ENCODE data around the gene OLIG2.

The OLIG2 gene

GRCh38 chr21:33011462-33011861 is 14.3 kb upstream of the OLIG2 start:
- H3K27ac ChIP-seq, result no peak overlapping the region
- TF ChIP-seq CTCF (conservative IDR thresholded peaks at IDR 0.05) (no peak), ZFX (IDR thresholded peaks at IDR 0.05) (no peak)

DNA sequence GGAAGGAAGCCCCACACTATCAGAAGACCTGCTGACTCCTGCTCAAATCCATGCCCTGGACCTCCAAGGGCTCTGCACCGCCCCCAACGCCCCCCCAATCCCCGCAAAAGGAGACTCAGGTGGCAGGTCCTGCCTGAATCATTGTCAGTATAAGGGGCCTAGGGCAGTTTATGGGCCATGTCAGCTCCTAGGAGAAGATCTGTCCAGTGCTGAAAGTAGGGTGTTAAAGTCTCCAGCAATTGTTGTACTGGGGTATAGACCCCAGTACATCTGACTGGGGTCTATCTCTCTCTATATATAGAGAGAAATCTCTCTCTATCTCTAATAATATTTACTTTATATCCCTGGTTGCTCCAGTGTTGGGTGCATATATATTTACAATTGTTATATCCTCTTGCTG is 12.1 kb upstream of the OLIG2 start:
- TF ChIP-seq ZFX (IDR thresholded peaks at IDR 0.05) (no peak), CTCF (conservative IDR thresholded peaks at IDR 0.05) (no peak)
- no peak overlapping the region for H3K27ac ChIP-seq

- no peak overlapping the region for H3K27ac ChIP-seq
Measured at GRCh38 chr21:33014331-33014730, 11.4 kb upstream of the OLIG2 start.

DNA sequence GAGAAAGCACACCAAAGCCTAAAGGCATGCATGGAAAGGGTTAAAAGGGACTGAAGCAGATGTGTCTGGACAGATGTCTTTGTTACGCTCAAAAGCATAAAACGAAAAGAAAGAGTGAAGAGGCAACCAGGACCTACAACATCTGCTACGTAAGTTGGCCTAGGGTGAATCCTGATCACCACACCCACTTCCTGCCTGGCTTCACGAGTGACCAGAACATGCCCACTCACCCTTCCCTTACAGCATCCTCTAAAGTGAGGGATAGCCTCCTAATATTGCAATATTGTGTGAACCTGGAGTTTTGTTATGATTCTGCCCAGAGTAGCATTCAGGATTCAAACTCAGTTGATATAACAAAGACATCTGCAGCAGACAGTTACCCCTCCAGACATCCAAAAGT is 10.6 kb upstream of the OLIG2 start:
- TF ChIP-seq ZFX (IDR thresholded peaks at IDR 0.05) (no peak), CTCF (conservative IDR thresholded peaks at IDR 0.05) (no peak)
- H3K27ac ChIP-seq, result no peak overlapping the region

More at GRCh38 chr21:33014331-33014730, 11.4 kb upstream of the OLIG2 start:
- TF ChIP-seq ZFX (IDR thresholded peaks at IDR 0.05) (no peak), CTCF (conservative IDR thresholded peaks at IDR 0.05) (no peak)

DNA sequence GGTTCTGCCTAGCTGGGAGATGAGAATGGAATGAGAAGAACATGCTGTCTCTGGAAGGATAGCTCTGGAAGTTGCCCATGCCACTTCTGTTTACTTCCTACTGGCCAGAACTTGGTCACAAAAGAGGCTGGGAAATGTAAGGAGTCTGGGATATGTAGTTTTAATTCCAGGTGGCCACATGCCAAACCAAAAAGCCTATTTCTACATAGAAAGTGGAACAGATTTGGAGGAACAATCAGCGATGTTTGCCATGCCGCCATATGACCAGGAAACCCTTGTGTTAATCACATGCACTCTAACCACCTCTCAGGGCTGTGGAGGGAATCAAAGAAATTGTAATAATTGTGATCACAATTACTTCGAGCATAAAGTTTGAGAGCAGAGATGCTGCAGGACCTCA is 10.0 kb upstream of the OLIG2 start:
- H3K27ac ChIP-seq, result no peak overlapping the region
- no peak for TF ChIP-seq CTCF (conservative IDR thresholded peaks at IDR 0.05)
- TF ChIP-seq ZFX (IDR thresholded peaks at IDR 0.05), result no peak

DNA sequence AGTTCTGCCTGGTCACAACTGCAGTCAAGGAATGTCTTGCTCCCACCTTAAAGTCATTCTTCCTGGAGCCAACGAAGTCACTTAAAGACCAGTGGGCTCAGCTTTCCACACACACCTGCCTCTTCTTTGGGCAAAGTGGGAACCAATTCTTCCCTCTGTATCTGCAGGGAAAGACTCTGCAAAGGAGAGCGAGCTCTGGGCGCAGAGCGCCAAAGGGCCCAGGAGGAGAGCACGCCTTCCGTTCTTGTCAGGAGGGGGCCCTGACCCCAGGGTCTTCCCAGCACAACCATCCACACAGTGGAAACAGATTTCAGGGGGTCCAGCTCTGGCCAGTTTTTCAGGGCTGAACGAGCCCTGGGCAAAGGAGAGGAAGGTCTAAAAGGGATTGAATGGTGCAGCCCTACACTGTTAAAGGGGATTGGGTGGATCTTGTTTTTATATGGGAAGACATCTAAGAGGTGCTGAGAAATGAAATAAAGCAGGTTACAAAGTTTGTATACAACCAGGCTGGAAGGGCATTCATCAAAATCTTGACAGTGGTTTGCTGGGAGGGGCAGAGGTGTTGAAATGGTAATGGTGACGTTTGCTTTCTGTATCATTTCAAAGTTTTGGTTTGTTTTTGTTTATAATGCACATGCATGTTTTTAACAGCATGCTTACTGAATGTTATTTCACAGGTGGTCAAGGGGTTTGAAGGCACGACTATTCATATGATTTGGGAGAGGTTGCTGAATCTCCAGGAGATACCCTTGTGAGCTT is 6.8 kb upstream of the OLIG2 start:
- H3K27ac ChIP-seq, result no peak overlapping the region
- no peak for TF ChIP-seq ZFX (IDR thresholded peaks at IDR 0.05)
- no peak for TF ChIP-seq CTCF (conservative IDR thresholded peaks at IDR 0.05)

DNA sequence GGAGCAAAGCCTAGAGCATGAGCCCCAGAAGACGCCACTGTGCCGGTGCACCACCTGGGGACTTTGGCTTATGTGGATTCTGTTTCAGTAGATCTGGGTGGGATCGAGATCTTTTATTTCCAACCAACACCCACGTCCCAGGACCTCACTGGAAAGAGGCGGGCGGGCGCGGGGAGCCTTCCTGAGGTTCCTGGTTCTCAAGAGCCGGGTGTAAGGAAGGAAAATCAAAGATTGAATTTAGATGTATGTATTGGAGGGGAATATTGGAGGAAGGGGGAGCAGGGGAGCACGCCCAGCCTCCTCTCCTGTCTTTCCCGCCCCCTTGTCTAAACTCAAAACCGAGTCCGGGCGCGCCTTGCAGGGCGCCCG is 6.2 kb upstream of the OLIG2 start:
- no peak overlapping the region for H3K27ac ChIP-seq
- TF ChIP-seq CTCF (conservative IDR thresholded peaks at IDR 0.05), result no peak
- TF ChIP-seq ZFX (IDR thresholded peaks at IDR 0.05), result no peak

Measured in C4-2B (cell line).